ENCODE results near the gene LZTS2.

Gene LZTS2

GRCh38 chr10:101011517-101012423, 12.2 kb downstream of the LZTS2 start (continued):
- TF ChIP-seq TCF4 (CRISPR knock-in tag; IDR thresholded peaks at IDR 0.05; ENCODE audit: borderline replicate concordance) (no peak), OSR1 (CRISPR knock-in tag; IDR thresholded peaks at IDR 0.05) (no peak), ESRRG (CRISPR knock-in tag; IDR thresholded peaks at IDR 0.05) (no peak), ARNTL (CRISPR knock-in tag; IDR thresholded peaks at IDR 0.05; ENCODE audit: borderline replicate concordance, low read depth) (no peak), PPARA (CRISPR knock-in tag; IDR thresholded peaks at IDR 0.05; ENCODE audit: borderline replicate concordance) (no peak), CSDC2 (CRISPR knock-in tag; IDR thresholded peaks at IDR 0.05) (no peak), ZC3H10 (CRISPR knock-in tag; IDR thresholded peaks at IDR 0.05) (no peak), ZNF8 (CRISPR knock-in tag; IDR thresholded peaks at IDR 0.05) (no peak), ZFP3 (CRISPR knock-in tag; IDR thresholded peaks at IDR 0.05) (no peak), BACH2 (CRISPR knock-in tag; IDR thresholded peaks at IDR 0.05; ENCODE audit: borderline replicate concordance) (no peak), ISL1 (CRISPR knock-in tag; IDR thresholded peaks at IDR 0.05) (no peak)
- TF ChIP-seq, protein P1, sequence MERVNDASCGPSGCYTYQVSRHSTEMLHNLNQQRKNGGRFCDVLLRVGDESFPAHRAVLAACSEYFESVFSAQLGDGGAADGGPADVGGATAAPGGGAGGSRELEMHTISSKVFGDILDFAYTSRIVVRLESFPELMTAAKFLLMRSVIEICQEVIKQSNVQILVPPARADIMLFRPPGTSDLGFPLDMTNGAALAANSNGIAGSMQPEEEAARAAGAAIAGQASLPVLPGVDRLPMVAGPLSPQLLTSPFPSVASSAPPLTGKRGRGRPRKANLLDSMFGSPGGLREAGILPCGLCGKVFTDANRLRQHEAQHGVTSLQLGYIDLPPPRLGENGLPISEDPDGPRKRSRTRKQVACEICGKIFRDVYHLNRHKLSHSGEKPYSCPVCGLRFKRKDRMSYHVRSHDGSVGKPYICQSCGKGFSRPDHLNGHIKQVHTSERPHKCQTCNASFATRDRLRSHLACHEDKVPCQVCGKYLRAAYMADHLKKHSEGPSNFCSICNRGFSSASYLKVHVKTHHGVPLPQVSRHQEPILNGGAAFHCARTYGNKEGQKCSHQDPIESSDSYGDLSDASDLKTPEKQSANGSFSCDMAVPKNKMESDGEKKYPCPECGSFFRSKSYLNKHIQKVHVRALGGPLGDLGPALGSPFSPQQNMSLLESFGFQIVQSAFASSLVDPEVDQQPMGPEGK (CRISPR knock-in tag; IDR thresholded peaks at IDR 0.05; ENCODE audit: borderline replicate concordance) = no peak
- TF ChIP-seq, protein P2, sequence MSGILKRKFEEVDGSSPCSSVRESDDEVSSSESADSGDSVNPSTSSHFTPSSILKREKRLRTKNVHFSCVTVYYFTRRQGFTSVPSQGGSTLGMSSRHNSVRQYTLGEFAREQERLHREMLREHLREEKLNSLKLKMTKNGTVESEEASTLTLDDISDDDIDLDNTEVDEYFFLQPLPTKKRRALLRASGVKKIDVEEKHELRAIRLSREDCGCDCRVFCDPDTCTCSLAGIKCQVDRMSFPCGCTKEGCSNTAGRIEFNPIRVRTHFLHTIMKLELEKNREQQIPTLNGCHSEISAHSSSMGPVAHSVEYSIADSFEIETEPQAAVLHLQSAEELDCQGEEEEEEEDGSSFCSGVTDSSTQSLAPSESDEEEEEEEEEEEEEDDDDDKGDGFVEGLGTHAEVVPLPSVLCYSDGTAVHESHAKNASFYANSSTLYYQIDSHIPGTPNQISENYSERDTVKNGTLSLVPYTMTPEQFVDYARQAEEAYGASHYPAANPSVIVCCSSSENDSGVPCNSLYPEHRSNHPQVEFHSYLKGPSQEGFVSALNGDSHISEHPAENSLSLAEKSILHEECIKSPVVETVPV (CRISPR knock-in tag; IDR thresholded peaks at IDR 0.05) = no peak

- ATAC-seq = peak; percentile 89
- TF ChIP-seq RARB (CRISPR knock-in tag; IDR thresholded peaks at IDR 0.05) = no peak
- TF ChIP-seq PPARA (CRISPR knock-in tag; IDR thresholded peaks at IDR 0.05; ENCODE audit: borderline replicate concordance) = no peak
- TF ChIP-seq ZFP30 (CRISPR knock-in tag; IDR thresholded peaks at IDR 0.05) = no peak
- no peak for TF ChIP-seq ZNF70 (CRISPR knock-in tag; IDR thresholded peaks at IDR 0.05)
- no peak for TF ChIP-seq TSHZ2 (CRISPR knock-in tag; IDR thresholded peaks at IDR 0.05)
- no peak for TF ChIP-seq TCF4 (CRISPR knock-in tag; IDR thresholded peaks at IDR 0.05; ENCODE audit: borderline replicate concordance)
- TF ChIP-seq POU6F1 (CRISPR knock-in tag; IDR thresholded peaks at IDR 0.05; ENCODE audit: borderline replicate concordance, low read depth) = no peak
- no peak for TF ChIP-seq ESRRG (CRISPR knock-in tag; IDR thresholded peaks at IDR 0.05)
- TF ChIP-seq GLIS3 (CRISPR knock-in tag; IDR thresholded peaks at IDR 0.05) = no peak
- no peak for TF ChIP-seq ZNF565 (CRISPR knock-in tag; conservative IDR thresholded peaks at IDR 0.05; ENCODE audit: low read depth)
- no peak for TF ChIP-seq ARNTL (CRISPR knock-in tag; IDR thresholded peaks at IDR 0.05; ENCODE audit: borderline replicate concordance, low read depth)
- TF ChIP-seq OSR1 (CRISPR knock-in tag; IDR thresholded peaks at IDR 0.05) = no peak
- TF ChIP-seq CSDC2 (CRISPR knock-in tag; IDR thresholded peaks at IDR 0.05) = no peak
- TF ChIP-seq ZNF8 (CRISPR knock-in tag; IDR thresholded peaks at IDR 0.05) = no peak
- TF ChIP-seq ZFP3 (CRISPR knock-in tag; IDR thresholded peaks at IDR 0.05) = no peak
- no peak for TF ChIP-seq ZC3H10 (CRISPR knock-in tag; IDR thresholded peaks at IDR 0.05)
Observed at GRCh38 chr10:101012525-101013364, 13.1 kb downstream of the LZTS2 start.

Measured in SK-N-SH treated with all-trans-retinoic acid at 6 μM for 48 hours (cell line).